HG03558 (cell line): ENCODE data around the gene PADI6.

ENCODE experiments used
- ATAC-seq: cut with Tn5 transposase; IDR thresholded peaks from one replicate; pipeline ENCODE4 v1.9.1; 2021; ENCODE audit warnings: moderate number of reproducible peaks; ENCODE audit not compliant: unreplicated experiment; ENCODE audit errors: extremely low read depth

The PADI6 gene

GRCh38 chr1:17429183-17429582 is 57.2 kb downstream of the PADI6 start:
- ATAC-seq, result no peak

GRCh38 chr1:17432412-17432811 is 60.4 kb downstream of the PADI6 start:
- no peak for ATAC-seq

GRCh38 chr1:17433261-17433660 is 61.3 kb downstream of the PADI6 start:
- no peak for ATAC-seq

- ATAC-seq, result no peak
These were observed 62.0 kb downstream of the PADI6 start for GRCh38 chr1:17434016-17434415.

GRCh38 chr1:17434601-17435000 is 62.6 kb downstream of the PADI6 start:
- ATAC-seq, result no peak

- ATAC-seq, result no peak
These were observed 64.6 kb downstream of the PADI6 start for GRCh38 chr1:17436380-17437174.

- no peak for ATAC-seq
These were observed 65.2 kb downstream of the PADI6 start for GRCh38 chr1:17437260-17437579.

- ATAC-seq, result no peak
These were observed 65.8 kb downstream of the PADI6 start for GRCh38 chr1:17437580-17438317.

GRCh38 chr1:17438318-17439249 is 66.6 kb downstream of the PADI6 start:
- no peak for ATAC-seq

GRCh38 chr1:17439250-17440073 is 67.5 kb downstream of the PADI6 start, which contains the start of gene RCC2:
Gene RCC2 (minus strand): TSS chr1:17439677. CDS start chr1:17438514, 1,163 bp downstream.
- no peak for ATAC-seq

- ATAC-seq, result no peak
These were observed 68.3 kb downstream of the PADI6 start for GRCh38 chr1:17440074-17440826.

GRCh38 chr1:17440827-17441168 is 68.8 kb downstream of the PADI6 start:
- no peak for ATAC-seq

GRCh38 chr1:17441265-17441992 is 69.4 kb downstream of the PADI6 start:
- ATAC-seq, result no peak

GRCh38 chr1:17441993-17442357 is 70.0 kb downstream of the PADI6 start:
- no peak for ATAC-seq

- no peak for ATAC-seq
These were observed 70.8 kb downstream of the PADI6 start for GRCh38 chr1:17442841-17443240.

GRCh38 chr1:17447501-17447992 is 75.6 kb downstream of the PADI6 start:
- no peak for ATAC-seq
